H1 (cell line): ENCODE results near the gene RDH16. TPM values are rescaled to one million over a fixed set of nuclear protein-coding genes. Genes with fewer than 3 reads are reported as not detected.

Experiments used
- CHD7 ChIP-seq: fragments of 300-600 bp; sonication (generic); IDR thresholded peaks from 2 replicates; pipeline ENCODE4 v1.7.1; 2012; ENCODE audit warnings: low read length, moderate library complexity, mild to moderate bottlenecking, inconsistent platforms; ENCODE audit not compliant: insufficient replicate concordance
- polyA plus RNA-seq, 7 experiments: library from polyadenylated mRNA; depleted of rRNA in 3 of 7; stranded (reverse) in 5 of 7; unstranded in 2 of 7; fragments of >200 nt in 5 of 7; fragments of 200-250 nt in 2 of 7; gene quantifications; 1 replicate in 5 of 7; 2 replicates in 1 of 7; 4 replicates in 1 of 7; pipeline versions ENCODE4 v1.2.1 to v1.2.3, GENCODE V29; 2011 to 2013; ENCODE audit warnings: missing spikeins in 2 of 7, mixed read lengths in 2 of 7
- total RNA-seq: library from RNA; stranded (reverse); fragmentation: NEBNext Ultra II Directional; extraction: Animal tissue kit (Norgen Biotek cat#: 25700); gene quantifications from 2 replicates; pipeline ENCODE4 v1.2.1, GENCODE V29; 2021

Gene RDH16
- total and polyA plus RNA-seq, 2 of the 8 experiments (the other 6 are each of a cell fraction or from before 2014, with no cell fraction given): 0.30 to 0.79 TPM

- no peak for TF ChIP-seq CHD7
Observed at GRCh38 chr12:56958422-56958821, 1.0 kb upstream of the RDH16 start (continued).
